ENCODE measurements around the gene LMAN1L.

The LMAN1L gene

DNA sequence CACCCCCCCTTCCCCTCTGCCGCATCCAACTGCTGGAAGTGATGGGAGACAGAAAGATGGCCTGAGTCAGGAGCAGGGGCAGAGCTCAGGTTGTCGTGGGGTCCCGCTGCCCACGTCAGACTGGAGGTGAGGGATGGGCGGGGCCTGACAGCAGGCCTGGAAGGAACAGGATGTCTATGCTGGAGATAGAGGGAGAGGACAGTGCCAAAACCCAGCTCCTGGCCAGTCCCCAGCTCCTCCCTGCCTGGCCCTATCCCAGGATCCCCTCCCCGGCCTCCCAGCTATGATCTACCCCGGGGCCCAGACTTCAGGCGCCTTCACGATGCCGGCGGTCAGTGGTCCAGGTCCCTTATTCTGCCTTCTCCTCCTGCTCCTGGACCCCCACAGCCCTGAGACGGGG is at the start of gene LMAN1L:
TSS of gene LMAN1L (plus strand) at position 303 of the 400 bp plus-strand sequence. CDS start at position 323, 20 bp downstream.
- ATAC-seq (no peak), DNase-seq (no peak)
- no peaks in the 10 kb centered on the region for H3K9me3 Mint-ChIP-seq
- no peak within 1 kb of the TSS for H3K4me3 Mint-ChIP-seq
- peaks cover 6% of the 10 kb centered on the region for H3K27me3 Mint-ChIP-seq
- H3K4me1 Mint-ChIP-seq, result peaks cover 19% of the 10 kb centered on the region
- peak within 1 kb of the TSS; percentile 40 to 74 for H3K27ac Mint-ChIP-seq

DNA sequence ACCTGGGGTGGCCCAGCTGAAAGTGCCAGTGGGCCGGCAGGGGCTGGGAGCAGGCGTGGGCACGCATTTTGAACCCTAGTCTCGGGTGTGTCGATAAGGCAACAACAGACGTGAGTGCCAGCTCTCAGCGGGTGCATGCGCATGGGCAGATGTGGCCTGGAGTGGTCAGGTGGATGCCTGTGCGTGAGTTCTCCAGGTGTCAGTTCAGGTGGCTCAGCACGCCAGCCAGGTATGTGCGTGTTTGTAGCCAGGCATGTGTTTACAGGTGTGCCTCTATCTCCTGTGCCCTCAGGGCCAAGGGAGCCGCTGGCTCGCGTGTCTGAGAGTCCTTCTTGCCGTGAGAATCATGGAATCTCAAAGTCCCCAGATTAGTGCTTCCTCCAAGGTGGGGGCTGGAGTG is 49.2 kb upstream of the LMAN1L start:
- DNase-seq (no peak), ATAC-seq (no peak)
- Mint-ChIP-seq H3K4me1 (peaks cover 39% of the 10 kb centered on the region), H3K27ac (peak overlapping the region; percentile 15 to 93), H3K27me3 (no peaks in the 10 kb centered on the region), H3K4me3 (no peak overlapping the region), H3K9me3 (no peaks in the 10 kb centered on the region)

- H3K27ac Mint-ChIP-seq, result no peak overlapping the region
- ATAC-seq, result no peak
- no peak for DNase-seq
- H3K9me3 Mint-ChIP-seq, result no peaks in the 10 kb centered on the region
- no peak overlapping the region for H3K4me3 Mint-ChIP-seq
- H3K4me1 Mint-ChIP-seq, result peaks cover 41% of the 10 kb centered on the region
- H3K27me3 Mint-ChIP-seq, result no peaks in the 10 kb centered on the region
Observed at GRCh38 chr15:74767167-74768098, 45.2 kb upstream of the LMAN1L start.

GRCh38 chr15:74768099-74768770 is 44.4 kb upstream of the LMAN1L start:
- H3K4me3 Mint-ChIP-seq, result peak overlapping the region; percentile 31 to 73
- ATAC-seq (no peak), DNase-seq (no peak)
- H3K4me1 Mint-ChIP-seq, result peaks cover 41% of the 10 kb centered on the region
- H3K27me3 Mint-ChIP-seq, result no peaks in the 10 kb centered on the region
- H3K27ac Mint-ChIP-seq, result peak overlapping the region in 1 of 2 donors; percentile 7
- no peaks in the 10 kb centered on the region for H3K9me3 Mint-ChIP-seq

DNA sequence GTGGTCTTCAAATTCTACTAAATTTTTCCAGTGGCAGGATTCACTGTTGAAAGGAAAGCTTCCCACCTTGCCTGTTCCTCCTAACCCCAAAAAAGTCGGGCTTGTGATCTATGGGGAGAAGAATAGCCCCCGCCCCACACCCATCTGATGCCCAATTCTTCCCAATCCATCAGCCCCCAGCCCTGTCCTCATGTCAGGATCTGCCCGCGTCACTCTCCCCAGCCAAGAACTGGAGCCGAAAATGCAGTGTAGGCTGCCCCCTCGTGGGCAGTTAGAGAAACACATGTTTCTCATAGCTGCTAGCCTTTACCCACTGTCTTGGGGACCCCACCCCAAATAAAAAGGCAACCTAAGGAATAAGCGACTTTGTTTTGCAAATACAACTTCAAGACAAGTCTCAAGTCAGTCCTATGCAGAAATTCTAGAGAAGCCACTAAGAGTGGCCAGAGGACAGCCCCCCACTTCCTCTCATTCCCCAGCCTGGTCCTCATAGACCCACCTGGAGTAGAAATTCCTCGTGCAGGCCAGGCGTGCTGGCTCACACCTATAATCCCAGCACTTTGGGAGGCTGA is 43.8 kb upstream of the LMAN1L start:
- peak overlapping the region in 1 of 2 donors; percentile 7 for H3K27ac Mint-ChIP-seq
- peak; percentile 65 to 66 for DNase-seq
- H3K9me3 Mint-ChIP-seq, result no peaks in the 10 kb centered on the region
- H3K4me1 Mint-ChIP-seq, result peaks cover 44% of the 10 kb centered on the region
- peak; percentile 48 for ATAC-seq
- H3K27me3 Mint-ChIP-seq, result no peaks in the 10 kb centered on the region
- H3K4me3 Mint-ChIP-seq, result peak overlapping the region; percentile 31 to 73

DNA sequence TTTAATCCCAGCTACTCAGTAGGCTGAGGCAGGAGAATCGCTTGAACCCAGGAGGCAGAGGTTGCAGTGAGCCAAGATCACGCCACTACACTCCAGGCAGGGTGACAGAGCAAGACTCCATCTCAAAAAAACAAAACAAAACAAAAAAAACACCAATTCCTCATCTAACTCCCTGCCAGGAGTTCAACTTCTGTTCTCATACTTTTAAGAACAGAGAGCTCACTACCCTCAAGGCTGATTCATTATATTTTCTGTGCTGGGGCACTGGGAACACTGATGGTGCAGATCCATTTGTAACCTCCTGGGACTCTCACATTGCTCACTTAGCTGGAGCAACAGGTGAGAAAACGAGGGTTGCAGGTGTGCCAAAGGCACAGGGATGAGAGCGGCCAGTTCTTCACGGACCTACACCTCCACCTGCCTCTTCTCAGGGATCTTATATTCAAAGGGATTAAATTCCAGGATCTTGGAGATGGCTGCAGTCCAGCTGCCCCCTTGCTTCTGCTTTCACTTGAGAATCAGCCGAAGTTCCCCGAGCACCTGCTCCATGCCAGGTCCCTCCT is 43.1 kb upstream of the LMAN1L start:
- no peak overlapping the region for H3K4me3 Mint-ChIP-seq
- no peak for ATAC-seq
- no peaks in the 10 kb centered on the region for H3K9me3 Mint-ChIP-seq
- H3K27me3 Mint-ChIP-seq, result no peaks in the 10 kb centered on the region
- H3K4me1 Mint-ChIP-seq, result peaks cover 46% of the 10 kb centered on the region
- H3K27ac Mint-ChIP-seq, result no peak overlapping the region
- DNase-seq, result no peak

DNA sequence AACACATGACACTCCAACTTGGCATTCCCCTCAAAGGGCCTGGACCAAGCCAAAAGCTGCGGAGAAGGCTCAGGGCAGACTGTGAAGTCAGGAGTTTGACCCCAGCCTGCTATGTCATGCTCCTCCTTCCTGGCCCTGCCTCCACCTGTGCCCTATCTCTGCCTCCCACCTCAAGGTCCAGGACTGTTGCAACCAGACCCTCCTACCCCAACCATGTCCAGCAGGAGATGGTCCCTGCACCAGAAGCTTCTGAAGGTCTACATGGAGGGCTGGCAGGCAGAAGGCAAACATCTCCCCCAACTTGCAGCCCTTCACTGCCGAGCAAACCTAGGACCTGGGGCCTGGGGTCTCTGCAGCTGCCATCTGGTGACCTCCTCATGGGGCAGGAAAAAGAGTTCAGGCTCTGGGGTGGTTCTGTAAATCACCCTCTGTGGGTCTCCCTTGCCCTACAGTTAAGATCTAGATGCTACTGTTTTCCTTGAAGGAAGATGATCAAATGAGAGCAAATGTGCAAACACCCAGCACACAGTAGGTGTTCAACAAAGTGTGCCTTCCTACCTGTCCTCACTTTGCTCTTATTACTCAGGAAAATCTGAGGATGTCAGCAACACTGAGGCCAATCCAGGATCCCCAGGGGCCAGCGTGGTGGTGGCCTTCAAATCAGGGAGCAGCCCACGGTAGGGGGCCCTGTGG is 42.3 kb upstream of the LMAN1L start:
- no peak for ATAC-seq
- no peak for DNase-seq
- no peak overlapping the region for H3K4me3 Mint-ChIP-seq
- H3K4me1 Mint-ChIP-seq, result peaks cover 53% of the 10 kb centered on the region
- no peaks in the 10 kb centered on the region for H3K9me3 Mint-ChIP-seq
- H3K27me3 Mint-ChIP-seq, result no peaks in the 10 kb centered on the region
- no peak overlapping the region for H3K27ac Mint-ChIP-seq

DNA sequence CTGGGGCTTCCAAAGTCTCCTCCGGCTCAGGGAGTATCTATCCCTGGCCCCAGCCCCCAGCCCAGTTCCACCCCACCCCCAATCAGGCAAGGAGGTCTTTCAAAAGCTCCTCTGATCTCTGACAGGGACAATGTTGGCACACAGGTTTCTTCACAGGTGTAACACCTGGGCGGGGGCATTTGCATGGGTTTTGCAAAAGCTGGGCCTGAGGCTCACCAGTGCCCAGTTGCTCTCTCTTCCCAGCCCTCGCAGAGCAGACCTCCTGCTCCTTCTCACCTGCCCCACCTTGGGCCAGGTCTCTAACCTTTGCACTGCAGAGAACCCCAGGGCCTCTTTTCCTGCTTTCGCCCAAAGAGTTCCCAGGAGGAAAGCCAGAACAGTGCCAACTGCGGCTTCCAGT is 39.3 kb upstream of the LMAN1L start:
- H3K27me3 Mint-ChIP-seq, result no peaks in the 10 kb centered on the region
- H3K9me3 Mint-ChIP-seq, result no peaks in the 10 kb centered on the region
- peaks cover 82% of the 10 kb centered on the region for H3K4me1 Mint-ChIP-seq
- peak overlapping the region in 1 of 2 donors; percentile 56 for H3K27ac Mint-ChIP-seq
- DNase-seq (no peak), ATAC-seq (no peak)
- H3K4me3 Mint-ChIP-seq, result no peak overlapping the region

DNA sequence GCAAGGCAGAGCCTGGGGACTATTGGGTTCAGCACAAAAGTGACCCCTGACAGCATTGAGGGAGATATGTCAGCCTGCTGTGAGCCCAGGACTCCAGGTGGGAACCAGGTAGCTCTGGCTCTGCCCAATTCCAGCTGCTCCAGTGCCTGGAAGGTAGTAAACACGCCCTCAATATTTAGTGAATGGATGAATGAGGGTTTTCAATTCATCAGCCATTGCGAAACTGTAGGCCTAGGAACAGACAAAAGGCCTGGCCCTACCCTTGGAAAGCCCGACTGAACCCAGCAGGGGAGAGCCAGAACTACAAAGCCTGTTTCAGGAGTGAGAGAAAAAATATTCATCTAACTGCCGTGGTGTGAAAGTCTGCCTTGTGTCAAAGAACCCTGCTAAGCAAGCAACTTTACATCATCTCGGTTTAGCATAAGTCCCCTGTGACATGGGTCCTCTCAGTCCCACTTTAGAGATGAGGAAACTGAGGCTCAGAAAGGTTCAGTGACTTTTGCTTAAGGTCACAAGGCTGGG is 38.8 kb upstream of the LMAN1L start:
- no peak overlapping the region for H3K4me3 Mint-ChIP-seq

GRCh38 chr15:74775132-74775562 is 37.5 kb upstream of the LMAN1L start:
- peaks cover 93% of the 10 kb centered on the region for H3K4me1 Mint-ChIP-seq
- no peak overlapping the region for H3K4me3 Mint-ChIP-seq
- DNase-seq (no peak), ATAC-seq (no peak)
- no peaks in the 10 kb centered on the region for H3K9me3 Mint-ChIP-seq
- H3K27me3 Mint-ChIP-seq, result no peaks in the 10 kb centered on the region
- H3K27ac Mint-ChIP-seq, result peak overlapping the region in 1 of 2 donors; percentile 27

More for the DNA sequence above, 38.8 kb upstream of the LMAN1L start:
- H3K27me3 Mint-ChIP-seq, result no peaks in the 10 kb centered on the region
- H3K27ac Mint-ChIP-seq, result no peak overlapping the region
- DNase-seq (no peak), ATAC-seq (no peak)
- H3K4me1 Mint-ChIP-seq, result peaks cover 82% of the 10 kb centered on the region
- H3K9me3 Mint-ChIP-seq, result no peaks in the 10 kb centered on the region

GRCh38 chr15:74775894-74776293 is 36.7 kb upstream of the LMAN1L start:
- Mint-ChIP-seq H3K27ac (peak overlapping the region; percentile 43 to 89), H3K4me3 (peak overlapping the region; percentile 29 to 88)
- ATAC-seq, result no peak

GRCh38 chr15:74776821-74777768 is 35.5 kb upstream of the LMAN1L start:
- ATAC-seq, result peak; percentile 77
- Mint-ChIP-seq H3K27me3 (no peaks in the 10 kb centered on the region), H3K27ac (peak overlapping the region; percentile 99), H3K4me1 (peaks cover 88% of the 10 kb centered on the region), H3K9me3 (no peaks in the 10 kb centered on the region), H3K4me3 (peak overlapping the region; percentile 86 to 88)
- DNase-seq, result peak; percentile 60 to 82

More at GRCh38 chr15:74775894-74776293, 36.7 kb upstream of the LMAN1L start:
- DNase-seq, result no peak
- H3K27me3 Mint-ChIP-seq, result no peaks in the 10 kb centered on the region
- H3K4me1 Mint-ChIP-seq, result peaks cover 93% of the 10 kb centered on the region
- H3K9me3 Mint-ChIP-seq, result no peaks in the 10 kb centered on the region

- Mint-ChIP-seq H3K9me3 (no peaks in the 10 kb centered on the region), H3K4me1 (peaks cover 81% of the 10 kb centered on the region), H3K27me3 (no peaks in the 10 kb centered on the region), H3K4me3 (peak overlapping the region; percentile 86 to 88), H3K27ac (peak overlapping the region; percentile 99)
- ATAC-seq, result peak; percentile 32
- no peak for DNase-seq
Observed at GRCh38 chr15:74777769-74778598, 34.7 kb upstream of the LMAN1L start.
